Muscle of back (tissue), 13 donors: ENCODE results near the gene ANKZF1. TPM values are rescaled to one million over a fixed set of nuclear protein-coding genes. Genes with fewer than 3 reads are reported as not detected.
"Not testable (repeated sequence)": the region's sequence is repeated elsewhere in the genome, so short reads cannot be mapped to it uniquely, and the experiment has no call there.

Experiments used
- DNase-seq, 3 donors: peaks; one replicate each; pipeline versions ENCODE4 v3.0.0 to v3.0.0-alpha.2; 2013
- long read RNA-seq, 9 donors: transcript quantifications; one replicate each; lab custom pipeline, GENCODE V29; 2026
- polyA plus RNA-seq, 10 donors: library from polyadenylated mRNA; unstranded; fragments of 120-200 nt; gene quantifications; one replicate each; pipeline ENCODE4 v1.2.1, GENCODE V29; 2013; ENCODE audit not compliant: insufficient read length in 10 of 10

ANKZF1 gene, protein sequence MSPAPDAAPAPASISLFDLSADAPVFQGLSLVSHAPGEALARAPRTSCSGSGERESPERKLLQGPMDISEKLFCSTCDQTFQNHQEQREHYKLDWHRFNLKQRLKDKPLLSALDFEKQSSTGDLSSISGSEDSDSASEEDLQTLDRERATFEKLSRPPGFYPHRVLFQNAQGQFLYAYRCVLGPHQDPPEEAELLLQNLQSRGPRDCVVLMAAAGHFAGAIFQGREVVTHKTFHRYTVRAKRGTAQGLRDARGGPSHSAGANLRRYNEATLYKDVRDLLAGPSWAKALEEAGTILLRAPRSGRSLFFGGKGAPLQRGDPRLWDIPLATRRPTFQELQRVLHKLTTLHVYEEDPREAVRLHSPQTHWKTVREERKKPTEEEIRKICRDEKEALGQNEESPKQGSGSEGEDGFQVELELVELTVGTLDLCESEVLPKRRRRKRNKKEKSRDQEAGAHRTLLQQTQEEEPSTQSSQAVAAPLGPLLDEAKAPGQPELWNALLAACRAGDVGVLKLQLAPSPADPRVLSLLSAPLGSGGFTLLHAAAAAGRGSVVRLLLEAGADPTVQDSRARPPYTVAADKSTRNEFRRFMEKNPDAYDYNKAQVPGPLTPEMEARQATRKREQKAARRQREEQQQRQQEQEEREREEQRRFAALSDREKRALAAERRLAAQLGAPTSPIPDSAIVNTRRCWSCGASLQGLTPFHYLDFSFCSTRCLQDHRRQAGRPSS
- polyA plus RNA-seq: 10 to 100 TPM; 14.8 to 36.9 (median 23.2) TPM
- long read RNA-seq, donor 1, partial matches to known transcripts: 0 of 3 reads
- long read RNA-seq, donor 1, other reads (novel, unspliced or antisense): 0 of 3 reads
- long read RNA-seq, donor 2, partial matches to known transcripts: 0 of 2 reads
- long read RNA-seq, donor 2, other reads (novel, unspliced or antisense): 0 of 2 reads
- long read RNA-seq, donor 3: 0 reads
- long read RNA-seq, donor 4, partial matches to known transcripts: 0 of 1 reads
- long read RNA-seq, donor 4, other reads (novel, unspliced or antisense): 0 of 1 reads
- long read RNA-seq, donor 5, partial matches to known transcripts: 0 of 1 reads
- long read RNA-seq, donor 5, other reads (novel, unspliced or antisense): 0 of 1 reads
- long read RNA-seq, donor 6, partial matches to known transcripts: 0 of 4 reads
- long read RNA-seq, donor 6, other reads (novel, unspliced or antisense): 0 of 4 reads
- long read RNA-seq, donor 7, partial matches to known transcripts: 0 of 1 reads
- long read RNA-seq, donor 7, other reads (novel, unspliced or antisense): 0 of 1 reads
- long read RNA-seq, donor 8, partial matches to known transcripts: 0 of 1 reads
- long read RNA-seq, donor 8, other reads (novel, unspliced or antisense): 0 of 1 reads
- long read RNA-seq, donor 9, partial matches to known transcripts: 0 of 2 reads
- long read RNA-seq, donor 9, other reads (novel, unspliced or antisense): 0 of 2 reads

DNA sequence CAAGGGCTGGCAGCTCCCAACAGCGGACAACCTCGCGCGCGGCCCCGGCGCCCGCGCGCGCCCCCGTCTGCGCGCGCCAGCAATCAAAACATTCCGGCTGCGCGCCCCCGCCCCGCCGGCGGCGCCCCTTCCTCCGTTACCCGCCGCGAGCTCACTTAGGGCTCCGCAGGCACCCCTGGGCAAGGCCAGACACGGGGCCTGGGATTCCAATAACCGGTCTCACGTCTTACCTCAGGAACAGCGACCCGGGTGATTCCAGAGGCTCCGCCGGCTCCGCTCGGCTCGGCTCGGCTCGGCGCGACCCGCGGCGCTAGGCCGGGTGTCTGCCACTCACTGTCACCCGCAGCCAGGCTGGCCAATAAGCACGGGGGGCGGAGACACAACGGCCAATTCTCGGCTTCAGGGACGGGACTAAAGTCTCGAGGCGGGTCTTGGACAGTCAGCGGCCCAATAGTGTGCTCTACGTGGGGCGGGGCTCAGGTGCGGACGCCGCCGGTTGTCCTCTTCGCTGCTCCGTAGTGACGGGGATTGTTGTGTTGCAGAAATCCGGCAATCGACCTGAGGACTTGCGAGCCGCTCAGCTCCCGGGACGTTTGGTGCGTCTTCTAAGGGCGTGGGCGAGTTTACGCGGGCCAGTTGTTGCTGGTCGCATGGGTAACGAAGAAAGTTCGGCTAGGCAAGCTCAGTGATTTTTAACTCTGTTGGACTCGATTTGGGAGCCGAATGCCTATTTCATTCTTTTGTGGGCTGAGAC is at the start of gene ANKZF1, which contains the start of gene ATG9A:
Gene ANKZF1 (plus strand): TSS at position 502 of the 754 bp plus-strand sequence. CDS start 452 bp downstream, outside the sequence.
Gene ATG9A (minus strand): TSS at position 332 of the 754 bp plus-strand sequence. CDS start 1,612 bp downstream, outside the sequence.
- peak; percentile 97 to 99 (median 99) for DNase-seq

DNA sequence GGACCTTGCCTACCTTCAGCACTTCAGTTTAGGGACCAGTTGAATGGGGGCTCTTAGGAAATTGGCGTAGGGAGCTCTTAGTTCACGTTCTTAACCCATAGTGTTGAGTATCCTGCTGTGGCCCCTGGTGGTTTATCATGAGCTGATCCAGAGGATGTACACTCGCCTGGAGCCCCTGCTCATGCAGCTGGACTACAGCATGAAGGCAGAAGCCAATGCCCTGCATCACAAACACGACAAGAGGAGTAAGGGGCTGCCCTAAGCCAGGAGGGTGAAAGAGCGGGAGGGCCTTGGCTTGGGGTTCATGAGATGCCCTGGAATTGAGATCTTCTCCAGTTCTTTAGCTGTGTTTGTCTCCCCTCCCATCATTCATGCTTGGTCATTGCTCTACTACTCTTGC is 48.6 kb upstream of the ANKZF1 start:
- no peak for DNase-seq

DNA sequence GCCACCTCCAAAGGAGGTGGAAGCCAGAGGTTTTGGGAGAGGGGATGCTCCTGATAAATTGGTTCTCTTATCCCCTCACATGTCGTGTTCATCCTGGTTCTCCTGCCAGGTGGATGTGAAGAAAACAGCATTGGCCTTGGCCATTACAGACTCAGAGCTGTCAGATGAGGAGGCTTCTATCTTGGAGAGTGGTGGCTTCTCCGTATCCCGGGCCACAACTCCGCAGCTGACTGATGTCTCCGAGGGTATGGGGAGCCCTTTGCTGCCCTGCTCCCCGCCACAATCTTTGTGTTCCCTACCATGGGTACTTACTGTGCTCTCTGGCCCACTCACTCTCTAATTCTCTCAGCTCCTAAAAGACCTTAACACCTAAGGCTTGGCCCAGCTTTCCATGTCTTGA is 48.1 kb upstream of the ANKZF1 start:
- no peak for DNase-seq

DNA sequence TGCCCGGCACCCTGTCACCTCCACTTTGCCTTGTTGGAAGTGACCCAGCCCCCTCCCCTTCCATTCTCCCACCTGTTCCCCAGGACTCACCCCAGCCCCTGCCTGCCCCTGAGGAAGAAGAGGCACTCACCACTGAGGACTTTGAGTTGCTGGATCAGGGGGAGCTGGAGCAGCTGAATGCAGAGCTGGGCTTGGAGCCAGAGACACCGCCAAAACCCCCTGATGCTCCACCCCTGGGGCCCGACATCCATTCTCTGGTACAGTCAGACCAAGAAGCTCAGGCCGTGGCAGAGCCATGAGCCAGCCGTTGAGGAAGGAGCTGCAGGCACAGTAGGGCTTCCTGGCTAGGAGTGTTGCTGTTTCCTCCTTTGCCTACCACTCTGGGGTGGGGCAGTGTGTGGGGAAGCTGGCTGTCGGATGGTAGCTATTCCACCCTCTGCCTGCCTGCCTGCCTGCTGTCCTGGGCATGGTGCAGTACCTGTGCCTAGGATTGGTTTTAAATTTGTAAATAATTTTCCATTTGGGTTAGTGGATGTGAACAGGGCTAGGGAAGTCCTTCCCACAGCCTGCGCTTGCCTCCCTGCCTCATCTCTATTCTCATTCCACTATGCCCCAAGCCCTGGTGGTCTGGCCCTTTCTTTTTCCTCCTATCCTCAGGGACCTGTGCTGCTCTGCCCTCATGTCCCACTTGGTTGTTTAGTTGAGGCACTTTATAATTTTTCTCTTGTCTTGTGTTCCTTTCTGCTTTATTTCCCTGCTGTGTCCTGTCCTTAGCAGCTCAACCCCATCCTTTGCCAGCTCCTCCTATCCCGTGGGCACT is 47.1 kb upstream of the ANKZF1 start:
- no peak for DNase-seq

DNA sequence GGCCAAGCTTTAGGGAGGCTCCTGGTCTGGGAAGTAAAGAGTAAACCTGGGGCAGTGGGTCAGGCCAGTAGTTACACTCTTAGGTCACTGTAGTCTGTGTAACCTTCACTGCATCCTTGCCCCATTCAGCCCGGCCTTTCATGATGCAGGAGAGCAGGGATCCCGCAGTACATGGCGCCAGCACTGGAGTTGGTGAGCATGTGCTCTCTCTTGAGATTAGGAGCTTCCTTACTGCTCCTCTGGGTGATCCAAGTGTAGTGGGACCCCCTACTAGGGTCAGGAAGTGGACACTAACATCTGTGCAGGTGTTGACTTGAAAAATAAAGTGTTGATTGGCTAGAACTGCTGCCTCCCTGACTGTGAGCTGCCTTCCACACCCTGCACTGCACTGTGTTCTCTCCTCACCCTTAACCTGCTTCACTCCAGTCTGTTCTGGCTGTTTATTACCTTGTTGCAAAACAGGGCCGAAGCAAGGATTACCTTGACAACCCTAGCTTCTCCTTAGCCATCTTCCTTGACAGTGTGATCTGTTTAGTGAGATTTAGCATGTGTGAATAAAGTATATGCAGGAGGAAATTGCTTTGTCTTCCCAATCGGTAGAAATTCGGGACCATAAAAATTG is 46.3 kb upstream of the ANKZF1 start:
- DNase-seq: no peak

DNA sequence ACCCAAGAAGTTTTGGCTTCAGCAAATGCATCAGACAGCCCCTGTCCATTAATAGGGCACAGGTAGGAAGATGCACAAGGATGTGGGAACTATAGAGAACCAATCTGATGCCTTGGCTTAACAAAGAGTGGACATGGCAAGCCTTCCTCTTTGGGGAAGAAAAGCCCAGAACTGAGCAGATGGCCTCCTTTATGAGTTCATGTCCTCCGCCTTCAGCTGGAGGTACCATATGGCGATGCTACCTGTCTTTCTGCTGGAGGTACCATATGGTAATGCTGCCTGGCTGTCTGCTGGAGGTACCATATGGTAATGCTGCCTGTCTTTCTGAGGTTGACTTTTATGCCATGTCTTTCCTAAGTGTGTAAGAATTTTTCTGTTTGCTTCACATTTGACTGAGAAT is 45.5 kb upstream of the ANKZF1 start:
- no peak for DNase-seq

DNA sequence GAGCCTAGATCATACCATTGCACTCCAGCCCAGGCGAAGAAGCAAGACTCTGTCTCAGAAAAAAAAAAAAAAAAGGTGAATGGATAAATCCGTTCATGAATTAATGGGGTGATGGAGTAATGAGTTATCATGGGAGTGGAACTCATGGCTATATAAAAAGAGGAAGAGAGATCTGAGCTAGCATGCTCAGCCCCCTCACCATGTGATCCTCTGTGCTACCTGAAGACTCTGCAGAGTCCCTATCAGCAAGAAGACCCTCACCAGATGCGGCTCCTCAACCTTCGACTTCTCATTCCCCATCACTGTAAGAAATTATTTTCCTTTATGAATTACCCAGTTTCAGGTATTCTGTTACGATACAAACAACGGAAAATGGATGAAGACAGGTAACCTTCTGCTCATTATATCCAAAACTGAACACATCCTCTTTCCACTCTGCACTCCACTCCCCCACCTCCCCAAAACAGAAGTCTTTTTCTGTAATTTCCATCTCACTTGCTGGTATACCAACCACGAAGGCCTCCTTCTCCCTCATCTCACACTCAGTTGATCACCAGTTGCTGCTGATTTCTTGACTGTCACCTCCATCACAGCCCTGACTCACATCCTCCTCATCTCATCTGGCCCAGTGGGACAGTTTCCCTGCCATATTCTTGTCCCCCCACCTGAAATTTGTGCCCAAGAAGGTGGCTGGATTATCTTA is 42.7 kb upstream of the ANKZF1 start:
- DNase-seq: no peak

DNA sequence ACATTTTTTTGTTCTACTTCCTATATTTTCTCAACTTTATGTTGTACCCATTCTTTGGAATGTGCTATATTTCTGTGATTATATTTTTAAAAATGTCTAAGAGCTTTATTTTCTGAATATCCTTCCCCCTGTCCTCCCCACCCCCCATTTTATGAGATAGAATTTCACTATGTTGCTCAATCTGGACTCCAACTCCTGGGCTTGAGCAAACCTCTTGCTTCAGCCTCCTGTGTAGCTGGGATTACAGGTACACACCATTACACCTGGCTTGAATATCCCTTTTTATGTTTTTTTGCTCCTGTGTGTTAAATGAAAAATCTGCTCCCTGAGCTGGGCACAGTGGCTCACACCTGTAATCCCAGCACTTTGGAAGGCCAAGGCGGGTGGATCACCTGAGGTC is 32.2 kb upstream of the ANKZF1 start:
- DNase-seq: no peak

DNA sequence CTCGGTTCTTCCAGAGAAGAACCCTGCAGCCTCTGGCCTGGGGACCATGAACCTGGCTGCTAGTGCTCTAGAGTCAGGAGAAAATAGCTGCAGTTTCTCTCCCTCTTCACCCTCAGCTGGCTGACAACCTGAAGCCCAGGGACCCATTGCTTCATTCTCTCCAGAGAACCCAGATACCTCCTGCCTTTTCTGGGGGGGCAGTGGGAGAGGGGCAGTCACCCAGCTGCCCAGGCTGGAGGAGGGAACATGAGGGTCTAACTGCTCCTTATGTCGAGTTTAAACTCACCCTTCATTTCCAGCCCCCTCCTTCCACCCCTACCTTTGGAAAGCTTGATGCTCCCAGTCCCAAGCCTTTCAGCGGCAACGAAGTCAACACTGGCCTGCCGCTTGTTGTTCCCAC is 30.6 kb upstream of the ANKZF1 start:
- no peak for DNase-seq

DNA sequence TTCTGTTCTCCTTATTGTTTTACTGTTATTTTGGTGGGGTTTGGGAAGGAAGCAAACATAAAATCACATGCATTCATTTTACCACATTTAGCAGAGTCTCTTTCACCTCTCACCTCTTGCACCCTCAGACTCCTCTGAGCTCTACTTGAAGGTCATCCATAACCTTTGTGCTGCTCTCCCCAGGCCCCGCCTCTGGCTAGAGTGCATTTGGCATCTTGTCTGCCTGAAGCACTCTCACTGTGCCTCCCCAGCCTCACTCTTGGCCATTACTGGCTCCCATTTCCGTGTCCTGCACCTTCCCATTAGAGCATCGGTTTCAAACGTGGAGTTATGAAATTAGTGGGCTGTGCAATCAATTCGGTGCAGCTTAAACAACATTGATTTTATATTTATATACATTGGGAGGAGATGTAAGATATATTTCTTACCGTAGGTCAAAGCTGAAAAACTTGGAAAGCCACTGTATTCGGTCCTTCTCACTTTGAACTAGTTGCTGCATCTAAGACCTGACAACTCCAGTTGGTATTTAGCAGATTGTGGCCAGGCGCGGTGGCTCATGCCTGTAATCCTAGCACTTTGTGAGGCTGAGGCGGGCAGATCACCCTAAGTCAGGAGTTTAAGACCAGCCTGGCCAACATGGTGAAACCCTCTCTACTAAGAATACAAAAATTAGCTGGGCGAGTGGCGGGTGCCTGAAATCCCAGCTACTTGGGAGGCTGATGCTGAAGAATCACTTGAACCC is 30.0 kb upstream of the ANKZF1 start:
- no peak for DNase-seq

DNA sequence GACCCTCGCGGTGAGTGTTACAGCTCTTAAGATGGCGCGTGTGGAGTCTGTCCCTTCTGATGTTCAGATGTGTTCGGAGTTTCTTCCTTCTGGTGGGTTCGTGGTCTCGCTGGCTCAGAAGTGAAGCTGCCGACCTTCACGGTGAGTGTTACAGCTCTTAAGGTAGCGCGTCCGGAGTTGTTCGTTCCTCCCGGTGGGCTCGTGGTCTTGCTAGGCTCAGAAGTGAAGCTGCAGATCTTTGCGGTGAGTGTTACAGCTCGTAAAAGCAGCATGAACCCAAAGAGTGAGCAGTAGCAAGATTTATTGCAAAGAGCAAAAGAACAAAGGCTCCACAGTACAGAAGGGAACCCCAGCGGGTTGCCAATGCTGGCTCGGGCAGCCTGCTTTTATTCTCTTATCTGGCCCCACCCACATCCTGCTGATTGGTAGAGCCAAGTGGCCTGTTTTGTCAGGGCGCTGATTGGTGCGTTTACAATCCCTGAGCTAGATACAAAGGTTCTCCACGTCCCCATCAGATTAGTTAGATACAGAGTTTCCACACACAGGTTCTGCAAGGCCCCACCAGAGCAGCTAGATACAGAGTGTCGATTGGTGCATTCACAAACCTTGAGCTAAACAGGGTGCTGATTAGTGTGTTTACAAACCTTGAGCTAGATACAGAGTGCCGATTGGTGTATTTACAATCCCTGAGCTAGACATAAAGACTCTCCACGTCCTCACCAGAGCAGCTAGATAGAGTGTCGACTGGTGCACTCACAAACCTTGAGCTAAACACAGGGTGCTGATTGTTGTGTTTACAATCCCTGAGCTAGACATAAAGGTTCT is 28.9 kb upstream of the ANKZF1 start:
- DNase-seq: not testable (repeated sequence)

DNA sequence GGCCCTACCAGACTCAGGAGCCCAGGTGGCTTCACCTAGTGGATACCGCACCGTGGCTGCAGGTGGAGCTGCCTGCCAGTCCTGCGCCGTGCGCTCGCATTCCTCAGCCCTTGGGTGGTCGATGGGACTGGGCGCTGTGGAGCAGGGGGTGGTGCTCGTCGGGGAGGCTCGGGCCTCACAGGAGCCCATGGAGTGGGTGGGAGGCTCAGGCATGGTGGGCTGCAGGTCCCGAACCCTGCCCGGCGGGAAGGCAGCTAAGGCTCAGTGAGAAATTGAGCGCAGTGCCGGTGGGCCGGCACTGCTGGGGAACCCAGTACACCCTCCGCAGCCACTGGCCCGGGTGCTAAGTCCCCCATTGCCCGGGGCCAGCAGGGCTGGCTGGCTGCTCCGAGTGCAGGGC is 28.3 kb upstream of the ANKZF1 start:
- DNase-seq: not testable (repeated sequence)

DNA sequence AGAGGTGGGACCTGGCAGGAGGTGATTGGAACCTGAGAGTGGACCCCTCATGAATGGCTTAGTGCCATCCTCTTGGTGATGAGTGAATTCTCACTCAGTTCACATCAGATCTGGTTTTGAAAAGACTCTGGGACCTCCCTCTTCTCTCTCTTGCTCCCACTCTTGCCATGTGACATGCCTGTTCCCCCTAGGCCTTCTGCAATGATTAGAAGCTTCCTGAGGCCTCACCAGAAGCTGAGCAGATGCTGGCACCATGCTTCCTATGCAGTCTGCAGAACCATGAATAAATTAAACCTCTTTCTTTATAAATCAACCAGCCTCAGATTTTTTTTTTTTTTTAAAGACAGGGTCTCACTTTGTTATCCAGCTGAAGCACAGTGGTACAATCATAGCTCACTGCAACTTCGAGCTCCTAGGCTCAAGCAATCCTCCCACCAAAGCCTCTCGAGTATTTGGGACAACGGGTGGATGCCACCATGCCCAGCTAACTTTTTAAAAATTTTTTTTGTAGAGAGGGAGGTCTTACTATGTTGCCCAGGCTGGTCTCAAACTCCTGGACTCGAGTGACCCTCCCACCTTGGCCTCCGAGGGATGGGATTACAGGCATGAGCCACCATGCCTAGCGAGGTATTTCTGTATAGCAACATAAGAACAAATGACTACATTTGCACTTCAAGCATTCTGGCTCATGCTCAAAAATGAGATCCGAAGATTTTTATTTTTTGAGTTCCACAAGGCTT is 25.0 kb upstream of the ANKZF1 start:
- DNase-seq: no peak

DNA sequence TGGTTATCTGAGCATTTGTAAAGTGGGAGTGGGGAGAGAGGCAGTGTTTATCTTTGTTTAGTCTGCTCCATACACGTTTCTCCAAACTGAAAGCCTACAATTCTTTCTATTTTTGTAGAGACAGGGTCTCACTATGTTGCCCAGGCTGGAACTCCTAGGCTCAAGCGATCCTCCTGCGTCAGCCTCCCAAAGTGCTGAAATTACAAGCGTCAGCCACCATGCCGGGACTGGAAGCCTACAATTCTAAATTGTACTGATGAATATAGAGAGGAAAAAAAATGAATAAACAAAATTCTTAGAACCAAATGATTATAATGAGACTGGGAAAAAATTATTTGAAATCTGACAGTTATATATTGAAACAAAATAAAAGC is 24.5 kb upstream of the ANKZF1 start:
- no peak for DNase-seq

DNA sequence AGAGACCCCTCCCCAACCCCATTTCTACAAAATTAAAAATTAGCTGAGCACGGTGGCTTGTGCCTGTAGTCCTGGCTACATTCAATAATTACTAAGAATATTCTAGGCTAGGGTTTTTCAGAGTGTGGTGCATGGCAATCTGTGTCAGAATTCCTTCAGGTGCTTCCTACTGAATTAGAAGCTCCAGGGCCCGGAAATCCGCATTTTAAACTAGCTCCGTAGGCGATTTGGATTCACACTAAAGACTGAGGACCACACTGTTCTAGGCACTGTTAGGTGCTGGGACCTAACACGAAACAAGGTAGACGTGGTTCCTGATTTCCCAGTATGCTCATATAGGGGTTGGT is 23.7 kb upstream of the ANKZF1 start:
- no peak for DNase-seq
